GM12872 (cell line): ENCODE measurements around the gene JARID2.

ENCODE experiments used
- CTCF ChIP-seq: IDR thresholded peaks from 3 replicates; pipeline ENCODE4 v1.5.1; 2011; ENCODE audit warnings: low read depth, mild to moderate bottlenecking, low read length, moderate library complexity; ENCODE audit not compliant: insufficient read depth

The JARID2 gene

DNA sequence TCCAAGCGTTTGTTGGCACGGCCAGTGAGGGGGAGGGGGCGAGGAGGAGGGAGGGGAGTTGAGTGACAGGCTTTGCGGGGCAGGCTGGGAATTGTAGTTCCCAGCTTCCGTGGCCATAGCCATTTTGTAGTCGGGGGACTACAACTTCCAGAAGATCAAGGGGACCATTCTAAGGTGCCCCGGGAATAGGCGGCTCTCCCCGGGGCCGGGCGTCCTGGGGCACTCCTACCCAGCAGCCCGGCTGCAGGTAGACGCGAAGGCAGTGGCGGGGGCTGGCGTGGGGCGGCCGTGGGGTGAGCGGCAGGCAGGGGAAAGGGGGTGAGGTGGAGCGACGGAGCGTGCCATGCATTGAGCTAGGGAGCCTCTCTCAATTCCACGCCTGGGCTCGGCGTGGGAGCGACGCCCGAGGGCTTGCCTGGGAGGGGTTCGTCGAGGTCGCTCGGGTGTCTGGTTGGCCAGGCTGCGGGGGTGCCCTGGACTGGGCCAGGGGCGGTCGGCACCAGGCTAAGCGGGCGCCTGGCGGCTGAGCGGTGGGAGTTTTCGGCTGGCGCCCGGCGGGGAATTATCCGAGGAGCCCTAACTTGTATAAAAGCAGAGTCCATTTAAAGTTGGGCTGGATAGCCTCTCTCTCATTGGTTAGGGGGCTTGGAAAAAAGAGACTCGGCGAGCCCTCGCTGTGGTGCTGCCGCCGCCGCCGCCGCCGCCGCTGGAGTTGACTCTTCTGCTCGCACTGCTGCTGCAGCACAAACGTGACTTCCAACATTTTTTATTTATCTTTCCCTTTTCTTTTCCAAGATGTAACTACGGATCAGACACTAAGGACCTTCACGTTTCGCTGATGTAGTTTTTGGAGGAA, at the start of gene JARID2:
JARID2 (plus strand) TSS at position 709 of the 856 bp plus-strand sequence. CDS start 471 bp downstream, outside the sequence.
- TF ChIP-seq CTCF, result no peak

- no peak for TF ChIP-seq CTCF
Measured at GRCh38 chr6:15200087-15200486, 45.8 kb upstream of the JARID2 start.

- no peak for TF ChIP-seq CTCF
Measured at GRCh38 chr6:15205321-15205720, 40.5 kb upstream of the JARID2 start.

DNA sequence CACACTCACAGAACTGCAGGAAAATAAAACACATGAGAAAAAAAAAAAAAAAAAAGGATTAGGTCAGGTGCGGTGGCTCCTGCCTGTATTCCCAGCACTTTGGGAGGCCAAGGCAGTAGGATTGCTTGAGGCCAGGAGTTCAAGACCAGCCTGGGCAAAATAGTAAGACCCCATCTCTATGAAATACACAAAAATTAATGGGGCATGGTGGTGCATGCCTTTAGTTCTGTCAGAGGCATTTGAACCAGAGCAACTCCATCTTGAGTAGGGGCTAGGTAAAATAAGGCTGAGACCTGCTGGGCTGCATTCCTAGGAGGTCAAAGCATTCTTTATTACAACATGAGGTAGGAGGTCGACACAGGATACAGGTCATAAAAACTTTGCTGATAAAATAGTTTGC, 39.0 kb upstream of the JARID2 start:
- no peak for TF ChIP-seq CTCF

DNA sequence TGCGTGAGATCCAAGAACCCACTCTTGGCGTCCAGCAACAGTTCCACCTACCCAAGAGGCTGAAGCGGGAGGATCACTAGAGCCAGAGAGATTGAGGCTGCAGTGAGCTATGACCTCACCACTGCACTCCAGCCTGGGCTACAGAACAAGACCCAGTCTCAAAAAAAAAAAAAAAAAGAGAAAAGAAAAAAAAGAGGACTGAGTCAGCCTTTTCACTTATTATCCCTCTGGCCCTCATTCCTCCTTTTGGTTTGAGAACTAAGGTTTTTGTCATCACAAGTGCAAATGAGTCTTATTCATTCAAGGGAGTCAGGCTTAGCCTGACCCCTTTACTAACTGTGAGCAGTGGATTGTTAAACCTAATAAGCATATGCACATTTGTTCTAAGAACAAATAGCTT, 37.9 kb upstream of the JARID2 start:
- TF ChIP-seq CTCF, result no peak

DNA sequence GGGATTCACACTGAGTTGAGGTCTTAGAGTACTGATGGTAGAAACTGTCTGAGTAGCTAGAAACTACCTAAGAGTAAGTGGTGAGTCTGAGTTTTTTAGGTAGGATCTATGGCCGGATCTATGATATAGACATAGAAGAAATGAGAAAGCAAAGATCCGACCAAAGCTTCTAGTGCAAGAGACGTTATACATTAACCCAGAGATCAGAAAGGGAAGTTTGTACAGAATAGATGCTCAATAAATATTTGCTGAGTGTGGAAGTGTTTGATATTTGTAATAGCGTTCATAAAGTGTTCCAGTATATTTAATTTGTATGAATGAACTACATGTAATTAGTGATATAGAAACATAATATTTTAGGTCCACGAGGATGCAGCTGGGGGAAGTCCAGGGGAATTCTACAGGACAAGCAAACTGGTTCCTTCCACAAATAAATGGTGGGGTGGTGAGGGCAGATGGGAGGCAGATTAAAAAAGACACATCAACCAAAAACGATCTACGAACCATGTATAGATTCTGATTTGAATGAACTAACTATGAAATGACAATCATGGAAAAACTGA, 31.9 kb upstream of the JARID2 start:
- no peak for TF ChIP-seq CTCF

GRCh38 chr6:15218401-15218800, 27.5 kb upstream of the JARID2 start:
- no peak for TF ChIP-seq CTCF
